ENCODE data around the gene TTC39C. TPM values are rescaled to one million over a fixed set of nuclear protein-coding genes. Genes with fewer than 3 reads are reported as not detected.

Gene TTC39C
- total RNA-seq, 2 donors from 2014 or later = 31.2 to 40.0 TPM

DNA sequence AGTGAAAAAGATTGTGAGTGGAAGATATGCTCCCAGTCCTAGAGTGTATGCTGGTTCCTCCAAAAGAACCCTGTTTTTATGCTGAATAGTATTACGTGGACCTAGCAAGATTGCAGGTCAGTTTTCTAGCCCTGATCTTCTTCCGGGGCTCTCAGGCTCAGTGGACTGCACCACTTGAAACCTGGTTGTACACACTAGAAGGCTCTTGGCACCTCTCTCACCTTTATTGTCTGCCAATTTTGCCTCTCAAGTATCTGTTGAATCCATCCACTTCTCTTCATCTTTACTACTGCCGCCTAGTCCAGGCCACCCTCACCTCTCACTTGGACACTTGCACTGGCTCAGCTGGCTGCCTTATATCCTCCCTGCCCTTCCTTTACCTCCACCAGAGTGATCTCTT lies 16.8 kb downstream of the TTC39C start:
- intact Hi-C loops (cut with DNase I) = no loop called here
- no peaks in the 10 kb centered on the region for H3K27me3 ChIP-seq (replicated peaks; ENCODE audit: insufficient read depth)
- H3K4me3 ChIP-seq = no peak overlapping the region
- H3K9me3 ChIP-seq = no peaks in the 10 kb centered on the region
- WGBS = 97% methylated on average over 3 of the region's 3 CpGs
- no peaks in the 10 kb centered on the region for H3K4me1 ChIP-seq (replicated peaks)
- no peak for DNase-seq (ENCODE audit: low spot score)
- no peak overlapping the region for H3K27ac ChIP-seq
- TF ChIP-seq, protein P1, sequence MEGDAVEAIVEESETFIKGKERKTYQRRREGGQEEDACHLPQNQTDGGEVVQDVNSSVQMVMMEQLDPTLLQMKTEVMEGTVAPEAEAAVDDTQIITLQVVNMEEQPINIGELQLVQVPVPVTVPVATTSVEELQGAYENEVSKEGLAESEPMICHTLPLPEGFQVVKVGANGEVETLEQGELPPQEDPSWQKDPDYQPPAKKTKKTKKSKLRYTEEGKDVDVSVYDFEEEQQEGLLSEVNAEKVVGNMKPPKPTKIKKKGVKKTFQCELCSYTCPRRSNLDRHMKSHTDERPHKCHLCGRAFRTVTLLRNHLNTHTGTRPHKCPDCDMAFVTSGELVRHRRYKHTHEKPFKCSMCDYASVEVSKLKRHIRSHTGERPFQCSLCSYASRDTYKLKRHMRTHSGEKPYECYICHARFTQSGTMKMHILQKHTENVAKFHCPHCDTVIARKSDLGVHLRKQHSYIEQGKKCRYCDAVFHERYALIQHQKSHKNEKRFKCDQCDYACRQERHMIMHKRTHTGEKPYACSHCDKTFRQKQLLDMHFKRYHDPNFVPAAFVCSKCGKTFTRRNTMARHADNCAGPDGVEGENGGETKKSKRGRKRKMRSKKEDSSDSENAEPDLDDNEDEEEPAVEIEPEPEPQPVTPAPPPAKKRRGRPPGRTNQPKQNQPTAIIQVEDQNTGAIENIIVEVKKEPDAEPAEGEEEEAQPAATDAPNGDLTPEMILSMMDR (IDR thresholded peaks at IDR 0.05) = no peak
- TF ChIP-seq POLR2A (IDR thresholded peaks at IDR 0.05) (no peak), POLR2AphosphoS5 (IDR thresholded peaks at IDR 0.05) (no peak)
- H3K36me3 ChIP-seq = no peaks in the 10 kb centered on the region

DNA sequence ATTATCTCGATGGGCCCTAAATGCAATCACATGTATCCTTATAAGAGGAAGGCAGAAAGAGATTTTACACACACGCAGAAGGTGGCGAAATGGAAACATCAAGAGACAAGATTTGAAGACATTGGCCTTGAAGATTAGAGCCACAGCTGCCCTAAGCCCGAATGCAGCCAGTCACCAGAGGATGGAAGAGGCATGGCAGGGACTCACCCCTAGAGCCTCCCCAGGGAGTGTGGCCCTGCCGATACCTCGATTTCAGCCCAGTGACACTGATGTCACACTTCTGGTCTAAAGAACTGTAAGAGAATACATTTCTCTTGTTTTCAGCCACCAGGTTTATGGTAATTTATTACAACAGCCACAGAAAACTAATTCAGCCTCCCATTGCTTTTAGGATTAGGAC lies 17.4 kb downstream of the TTC39C start:
- TF ChIP-seq, protein P1 (IDR thresholded peaks at IDR 0.05) = no peak
- TF ChIP-seq POLR2A (IDR thresholded peaks at IDR 0.05) (no peak), POLR2AphosphoS5 (IDR thresholded peaks at IDR 0.05) (no peak)
- no peaks in the 10 kb centered on the region for H3K27me3 ChIP-seq (replicated peaks; ENCODE audit: insufficient read depth)
- intact Hi-C loops (cut with DNase I) = no loop called here
- no peaks in the 10 kb centered on the region for H3K36me3 ChIP-seq
- no peaks in the 10 kb centered on the region for H3K9me3 ChIP-seq
- 93% methylated on average over 6 of the region's 6 CpGs for WGBS
- no peak for DNase-seq (ENCODE audit: low spot score)
- H3K27ac ChIP-seq = no peak overlapping the region
- H3K4me1 ChIP-seq (replicated peaks) = no peaks in the 10 kb centered on the region
- no peak overlapping the region for H3K4me3 ChIP-seq

DNA sequence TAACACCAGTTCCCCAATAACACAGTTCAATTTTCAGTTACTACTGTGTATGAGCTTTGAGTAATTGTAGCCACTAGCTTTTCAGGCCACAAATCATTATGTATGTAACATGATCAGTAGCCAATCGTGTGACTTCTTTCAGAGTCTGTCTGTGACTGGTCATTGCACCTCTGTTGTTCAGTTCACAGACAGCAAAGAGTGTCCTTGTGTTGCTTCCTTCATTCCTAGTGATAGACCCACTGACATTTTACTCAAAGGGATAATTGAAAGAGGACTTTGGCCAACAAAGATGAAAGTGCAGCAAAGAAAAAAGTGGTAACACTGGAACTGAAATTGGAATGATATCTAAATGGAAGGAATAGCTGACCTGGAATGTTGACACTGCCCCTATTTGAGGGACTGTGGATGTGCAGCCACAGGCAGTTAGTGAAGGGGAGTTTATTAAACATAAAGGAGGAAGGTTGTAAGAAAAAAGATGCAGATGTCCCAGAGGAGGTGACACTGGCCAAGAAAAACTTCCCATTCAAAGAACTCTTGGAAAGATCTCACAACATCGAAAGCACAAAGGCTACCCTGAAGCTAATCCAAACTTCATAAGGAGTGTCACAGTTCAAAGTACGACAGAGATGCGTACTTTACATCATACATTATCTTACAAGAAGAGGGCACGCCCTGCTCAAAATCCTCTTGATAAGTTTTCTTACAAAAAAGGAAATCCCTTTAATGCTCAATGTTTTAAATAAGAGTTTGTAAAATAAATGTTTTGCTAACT lies 19.3 kb downstream of the TTC39C start:
- Histone ChIP-seq H3K36me3 (no peaks in the 10 kb centered on the region), H3K27ac (no peak overlapping the region), H3K27me3 (replicated peaks; ENCODE audit: insufficient read depth) (no peaks in the 10 kb centered on the region), H3K4me1 (replicated peaks) (no peaks in the 10 kb centered on the region), H3K9me3 (no peaks in the 10 kb centered on the region), H3K4me3 (no peak overlapping the region)
- TF ChIP-seq POLR2A (IDR thresholded peaks at IDR 0.05) = no peak
- TF ChIP-seq POLR2AphosphoS5 (IDR thresholded peaks at IDR 0.05) = no peak
- TF ChIP-seq, protein P1 (IDR thresholded peaks at IDR 0.05) = no peak
- 70% methylated on average over 5 of the region's 5 CpGs for WGBS
- DNase-seq (ENCODE audit: low spot score) = no peak
- intact Hi-C loops (cut with DNase I) = no loop called here

DNA sequence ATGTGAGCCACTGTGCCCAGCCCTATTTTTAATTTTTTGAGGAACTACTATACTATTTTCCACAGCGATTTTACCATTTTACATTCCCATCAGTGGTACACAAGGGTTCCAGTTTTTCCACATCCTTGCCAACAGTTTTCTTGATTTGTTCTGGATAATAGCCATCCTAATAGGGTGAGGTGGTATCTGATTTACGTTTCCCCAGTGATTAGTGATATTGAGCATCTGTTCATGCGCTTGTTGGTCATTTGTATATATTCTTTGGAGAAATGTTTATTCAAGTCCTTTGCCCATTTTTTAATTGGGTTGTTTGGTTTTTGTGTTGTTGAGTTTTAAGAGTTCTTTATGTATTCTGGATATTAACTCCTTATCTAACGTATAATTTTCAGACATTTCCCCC lies 20.8 kb downstream of the TTC39C start:
- Histone ChIP-seq H3K4me1 (replicated peaks) (no peaks in the 10 kb centered on the region), H3K36me3 (no peaks in the 10 kb centered on the region), H3K9me3 (no peaks in the 10 kb centered on the region), H3K27ac (no peak overlapping the region), H3K4me3 (no peak overlapping the region), H3K27me3 (replicated peaks; ENCODE audit: insufficient read depth) (no peaks in the 10 kb centered on the region)
- 94% methylated on average over 4 of the region's 4 CpGs for WGBS
- no peak for DNase-seq (ENCODE audit: low spot score)
- intact Hi-C loops (cut with DNase I) = no loop called here
- TF ChIP-seq POLR2AphosphoS5 (IDR thresholded peaks at IDR 0.05) (no peak), POLR2A (IDR thresholded peaks at IDR 0.05) (no peak)
- TF ChIP-seq, protein P1 (IDR thresholded peaks at IDR 0.05) = no peak

DNA sequence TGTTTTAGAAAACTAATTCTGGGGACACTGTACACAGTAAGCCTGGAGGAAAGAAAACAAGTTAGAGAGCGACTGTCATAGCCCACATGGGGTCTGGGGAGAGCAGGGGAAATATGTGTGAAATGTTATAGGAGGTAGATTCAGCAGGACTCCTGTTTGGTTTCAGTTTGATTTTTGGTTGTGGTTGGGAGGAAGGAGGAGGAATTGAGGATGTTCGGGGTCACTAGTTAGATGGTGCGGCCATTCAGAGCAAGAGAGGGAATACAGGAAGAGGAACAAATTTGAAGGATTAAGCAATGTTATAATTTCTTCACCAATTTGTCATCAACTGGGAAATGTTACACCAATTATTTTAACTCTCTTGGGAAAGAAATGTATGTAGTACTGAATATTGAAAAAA lies 25.1 kb downstream of the TTC39C start:
- no peaks in the 10 kb centered on the region for H3K4me1 ChIP-seq (replicated peaks)
- intact Hi-C loops (cut with DNase I) = no loop called here
- TF ChIP-seq POLR2AphosphoS5 (IDR thresholded peaks at IDR 0.05) = no peak
- no peak for TF ChIP-seq POLR2A (IDR thresholded peaks at IDR 0.05)
- TF ChIP-seq, protein P1 (IDR thresholded peaks at IDR 0.05) = no peak
- no peak for DNase-seq (ENCODE audit: low spot score)
- H3K4me3 ChIP-seq = no peak overlapping the region
- H3K36me3 ChIP-seq = no peaks in the 10 kb centered on the region
- no peaks in the 10 kb centered on the region for H3K9me3 ChIP-seq
- no peaks in the 10 kb centered on the region for H3K27me3 ChIP-seq (replicated peaks; ENCODE audit: insufficient read depth)
- WGBS = 97% methylated on average over 3 of the region's 3 CpGs
- no peak overlapping the region for H3K27ac ChIP-seq
